ENCODE data around the gene PRDM16.
A peak's percentile ranks its signal among the peaks of the same experiment; 100 is the strongest.

The PRDM16 gene

GRCh38 chr1:3315399-3316339, 246.7 kb downstream of the PRDM16 start:
- Histone ChIP-seq H3K27ac (ENCODE audit: low read length) (no peak overlapping the region), H3K4me1 (ENCODE audit: insufficient read depth, low read length) (no peaks in the 10 kb centered on the region), H3K4me2 (ENCODE audit: insufficient read depth, low read length) (no peak overlapping the region), H3K4me3 (ENCODE audit: low read depth in 1 of 2, low read length in 2 of 2) (no peak overlapping the region), H2AFZ (ENCODE audit: low read depth, low read length) (no peak overlapping the region), H4K20me1 (ENCODE audit: insufficient read depth, low read length) (peaks cover 1% of the 10 kb centered on the region; the same call in 1 of the 2 replicates), H3K79me2 (ENCODE audit: insufficient read depth, low read length) (no peaks in the 10 kb centered on the region), H3K9me3 (ENCODE audit: insufficient read depth, low read length, severe bottlenecking) (no peaks in the 10 kb centered on the region), H3K36me3 (ENCODE audit: insufficient read depth, low read length) (no peaks in the 10 kb centered on the region), H3K9ac (ENCODE audit: low read depth, low read length) (no peak overlapping the region), H3K27me3 (ENCODE audit: insufficient read depth, low read length, poor library complexity) (peaks cover 3% of the 10 kb centered on the region)
- no peak for TF ChIP-seq CTCF (IDR thresholded peaks at IDR 0.05; ENCODE audit: borderline replicate concordance, extremely low read depth, low read length, poor library complexity, severe bottlenecking)
- no peak for TF ChIP-seq EZH2 (IDR thresholded peaks at IDR 0.05; ENCODE audit: borderline replicate concordance, low read depth, low read length, severe bottlenecking)
- DNase-seq (no peak), ATAC-seq (ENCODE audit: insufficient read depth, low read depth) (no peak)

GRCh38 chr1:3316340-3316943, 247.4 kb downstream of the PRDM16 start:
- Histone ChIP-seq H3K36me3 (ENCODE audit: insufficient read depth, low read length) (no peaks in the 10 kb centered on the region), H3K4me3 (ENCODE audit: low read depth in 1 of 2, low read length in 2 of 2) (no peak overlapping the region), H3K4me2 (ENCODE audit: insufficient read depth, low read length) (no peak overlapping the region), H3K27me3 (ENCODE audit: insufficient read depth, low read length, poor library complexity) (peaks cover 3% of the 10 kb centered on the region), H2AFZ (ENCODE audit: low read depth, low read length) (no peak overlapping the region), H3K9me3 (ENCODE audit: insufficient read depth, low read length, severe bottlenecking) (no peaks in the 10 kb centered on the region), H3K79me2 (ENCODE audit: insufficient read depth, low read length) (no peaks in the 10 kb centered on the region), H3K4me1 (ENCODE audit: insufficient read depth, low read length) (no peaks in the 10 kb centered on the region), H3K9ac (ENCODE audit: low read depth, low read length) (no peak overlapping the region), H3K27ac (ENCODE audit: low read length) (no peak overlapping the region), H4K20me1 (ENCODE audit: insufficient read depth, low read length) (no peaks in the 10 kb centered on the region; the same call in 1 of the 2 replicates)
- no peak for DNase-seq
- TF ChIP-seq CTCF (IDR thresholded peaks at IDR 0.05; ENCODE audit: borderline replicate concordance, extremely low read depth, low read length, poor library complexity, severe bottlenecking) (no peak), EZH2 (IDR thresholded peaks at IDR 0.05; ENCODE audit: borderline replicate concordance, low read depth, low read length, severe bottlenecking) (no peak)
- peak; percentile 65; the same call in 2 of the 3 replicates for ATAC-seq (ENCODE audit: insufficient read depth, low read depth)

GRCh38 chr1:3317456-3317855, 248.5 kb downstream of the PRDM16 start:
- H2AFZ ChIP-seq (ENCODE audit: low read depth, low read length), result no peak overlapping the region
- H4K20me1 ChIP-seq (ENCODE audit: insufficient read depth, low read length), result no peaks in the 10 kb centered on the region; the same call in 1 of the 2 replicates
- TF ChIP-seq EZH2 (IDR thresholded peaks at IDR 0.05; ENCODE audit: borderline replicate concordance, low read depth, low read length, severe bottlenecking) (no peak), CTCF (IDR thresholded peaks at IDR 0.05; ENCODE audit: borderline replicate concordance, extremely low read depth, low read length, poor library complexity, severe bottlenecking) (no peak)
- no peaks in the 10 kb centered on the region for H3K9me3 ChIP-seq (ENCODE audit: insufficient read depth, low read length, severe bottlenecking)
- no peak overlapping the region for H3K4me2 ChIP-seq (ENCODE audit: insufficient read depth, low read length)
- H3K4me3 ChIP-seq (ENCODE audit: low read depth in 1 of 2, low read length in 2 of 2), result no peak overlapping the region
- no peaks in the 10 kb centered on the region for H3K36me3 ChIP-seq (ENCODE audit: insufficient read depth, low read length)
- ATAC-seq (ENCODE audit: insufficient read depth, low read depth) (no peak), DNase-seq (no peak)
- H3K27ac ChIP-seq (ENCODE audit: low read length), result no peak overlapping the region
- H3K9ac ChIP-seq (ENCODE audit: low read depth, low read length), result no peak overlapping the region
- H3K27me3 ChIP-seq (ENCODE audit: insufficient read depth, low read length, poor library complexity), result peaks cover 3% of the 10 kb centered on the region
- H3K79me2 ChIP-seq (ENCODE audit: insufficient read depth, low read length), result no peaks in the 10 kb centered on the region
- no peaks in the 10 kb centered on the region for H3K4me1 ChIP-seq (ENCODE audit: insufficient read depth, low read length)
